PC-3 (cell line): ENCODE measurements around the gene CEP126.
"Not testable (repeated sequence)": the region's sequence is repeated elsewhere in the genome, so short reads cannot be mapped to it uniquely, and the experiment has no call there.

Source experiments
- EZH2 ChIP-seq: fragments of 300-600 bp; sonication (generic); IDR thresholded peaks from one replicate; pipeline ENCODE4 v1.6.1; 2017; ENCODE audit warnings: antibody characterized with exemption, mild to moderate bottlenecking, low read length; ENCODE audit not compliant: unreplicated experiment
- TF ChIP-seq, protein P1 (sequence below): fragments of 300-600 bp; sonication (generic); conservative IDR thresholded peaks from 2 replicates; pipeline ENCODE4 v1.5.1; 2017; ENCODE audit warnings: antibody characterized with exemption, low read depth, mild to moderate bottlenecking, low read length

DNA sequence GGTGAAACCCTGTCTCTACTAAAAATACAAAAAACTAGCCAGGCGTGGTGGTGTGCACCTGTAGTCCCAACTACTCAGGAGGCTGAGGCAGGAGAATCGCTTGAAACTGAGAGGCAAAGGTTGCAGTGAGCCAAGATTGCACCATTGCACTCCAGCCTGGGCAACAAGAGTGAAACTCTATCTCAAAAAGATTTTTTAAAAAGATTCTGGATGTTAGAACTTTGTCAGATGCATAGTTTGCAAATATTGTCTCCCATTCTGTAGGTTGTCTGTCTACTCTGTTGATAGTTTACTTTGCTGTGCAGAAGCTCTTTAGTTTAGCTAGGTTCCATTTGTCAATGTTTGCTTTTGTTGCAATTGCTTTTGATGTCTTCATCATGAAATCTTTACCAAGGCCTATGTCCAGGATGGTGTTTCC lies 79.3 kb downstream of the CEP126 start:
- TF ChIP-seq, protein P1, sequence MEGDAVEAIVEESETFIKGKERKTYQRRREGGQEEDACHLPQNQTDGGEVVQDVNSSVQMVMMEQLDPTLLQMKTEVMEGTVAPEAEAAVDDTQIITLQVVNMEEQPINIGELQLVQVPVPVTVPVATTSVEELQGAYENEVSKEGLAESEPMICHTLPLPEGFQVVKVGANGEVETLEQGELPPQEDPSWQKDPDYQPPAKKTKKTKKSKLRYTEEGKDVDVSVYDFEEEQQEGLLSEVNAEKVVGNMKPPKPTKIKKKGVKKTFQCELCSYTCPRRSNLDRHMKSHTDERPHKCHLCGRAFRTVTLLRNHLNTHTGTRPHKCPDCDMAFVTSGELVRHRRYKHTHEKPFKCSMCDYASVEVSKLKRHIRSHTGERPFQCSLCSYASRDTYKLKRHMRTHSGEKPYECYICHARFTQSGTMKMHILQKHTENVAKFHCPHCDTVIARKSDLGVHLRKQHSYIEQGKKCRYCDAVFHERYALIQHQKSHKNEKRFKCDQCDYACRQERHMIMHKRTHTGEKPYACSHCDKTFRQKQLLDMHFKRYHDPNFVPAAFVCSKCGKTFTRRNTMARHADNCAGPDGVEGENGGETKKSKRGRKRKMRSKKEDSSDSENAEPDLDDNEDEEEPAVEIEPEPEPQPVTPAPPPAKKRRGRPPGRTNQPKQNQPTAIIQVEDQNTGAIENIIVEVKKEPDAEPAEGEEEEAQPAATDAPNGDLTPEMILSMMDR = not testable (repeated sequence)
- TF ChIP-seq EZH2 = not testable (repeated sequence)
